Epithelial cell of esophagus (primary cell): ENCODE data around the gene QSOX1.

Experiments
- DNase-seq: peaks from one replicate; pipeline ENCODE4 v3.0.0; 2010; ENCODE audit warnings: low read depth
- H3K4me3 ChIP-seq: 2 replicates; pipeline ENCODE4 v1.5.1; 2011; ENCODE audit warnings: mild to moderate bottlenecking, low read length, control low read depth
- TF ChIP-seq, protein P1 (sequence below): IDR thresholded peaks from 2 replicates; pipeline ENCODE4 v1.5.1; 2011; ENCODE audit warnings: low read depth, mild to moderate bottlenecking, low read length, control low read depth, inconsistent platforms; ENCODE audit not compliant: insufficient read depth; ENCODE audit errors: missing control alignments

The QSOX1 gene

DNA sequence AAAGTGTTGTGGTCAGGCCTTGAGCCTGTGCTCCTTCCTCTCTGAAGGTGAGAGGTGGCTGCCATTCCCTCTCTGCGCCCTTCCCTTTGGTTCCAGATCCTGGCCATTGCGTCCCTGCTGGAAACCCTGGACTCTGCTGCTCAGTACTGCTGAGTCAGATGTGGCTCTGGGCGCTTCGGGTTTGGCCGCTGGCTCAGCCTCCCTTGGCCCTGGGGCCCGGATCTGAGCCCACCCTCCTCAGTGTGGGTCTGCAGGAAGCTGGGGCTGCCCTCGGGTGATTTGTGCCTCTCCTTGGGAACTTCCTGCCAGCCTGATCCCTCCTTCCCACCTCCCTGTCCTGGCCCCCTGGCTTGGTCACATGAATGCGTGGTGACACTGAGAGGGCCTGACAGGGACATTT lies 32.2 kb downstream of the QSOX1 start:
- no peak for DNase-seq
- TF ChIP-seq, protein P1, sequence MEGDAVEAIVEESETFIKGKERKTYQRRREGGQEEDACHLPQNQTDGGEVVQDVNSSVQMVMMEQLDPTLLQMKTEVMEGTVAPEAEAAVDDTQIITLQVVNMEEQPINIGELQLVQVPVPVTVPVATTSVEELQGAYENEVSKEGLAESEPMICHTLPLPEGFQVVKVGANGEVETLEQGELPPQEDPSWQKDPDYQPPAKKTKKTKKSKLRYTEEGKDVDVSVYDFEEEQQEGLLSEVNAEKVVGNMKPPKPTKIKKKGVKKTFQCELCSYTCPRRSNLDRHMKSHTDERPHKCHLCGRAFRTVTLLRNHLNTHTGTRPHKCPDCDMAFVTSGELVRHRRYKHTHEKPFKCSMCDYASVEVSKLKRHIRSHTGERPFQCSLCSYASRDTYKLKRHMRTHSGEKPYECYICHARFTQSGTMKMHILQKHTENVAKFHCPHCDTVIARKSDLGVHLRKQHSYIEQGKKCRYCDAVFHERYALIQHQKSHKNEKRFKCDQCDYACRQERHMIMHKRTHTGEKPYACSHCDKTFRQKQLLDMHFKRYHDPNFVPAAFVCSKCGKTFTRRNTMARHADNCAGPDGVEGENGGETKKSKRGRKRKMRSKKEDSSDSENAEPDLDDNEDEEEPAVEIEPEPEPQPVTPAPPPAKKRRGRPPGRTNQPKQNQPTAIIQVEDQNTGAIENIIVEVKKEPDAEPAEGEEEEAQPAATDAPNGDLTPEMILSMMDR, result no peak

DNA sequence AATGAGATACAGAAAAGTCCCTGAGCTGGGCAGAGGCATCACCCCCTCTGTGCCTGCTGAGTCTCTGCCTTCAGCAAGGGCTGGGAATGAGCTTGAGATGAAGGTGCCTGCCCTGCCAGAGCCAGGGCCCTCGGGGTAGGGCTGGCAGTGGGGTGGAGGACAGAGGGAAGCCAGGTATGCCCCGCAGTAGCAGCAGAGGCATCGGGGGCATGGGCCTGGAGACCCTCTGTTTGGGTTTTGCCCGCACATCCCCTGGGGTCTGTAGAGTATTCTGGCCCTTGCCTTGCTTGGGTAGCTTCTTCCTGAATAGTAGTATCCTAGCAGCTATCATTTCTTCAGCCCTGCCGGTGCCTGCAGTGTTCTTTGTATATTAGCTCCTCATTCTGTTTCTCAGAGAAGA lies 33.0 kb downstream of the QSOX1 start:
- TF ChIP-seq, protein P1, result no peak
- no peak overlapping the region for H3K4me3 ChIP-seq
- DNase-seq, result no peak

More for the DNA sequence above, 32.2 kb downstream of the QSOX1 start:
- H3K4me3 ChIP-seq, result no peak overlapping the region

DNA sequence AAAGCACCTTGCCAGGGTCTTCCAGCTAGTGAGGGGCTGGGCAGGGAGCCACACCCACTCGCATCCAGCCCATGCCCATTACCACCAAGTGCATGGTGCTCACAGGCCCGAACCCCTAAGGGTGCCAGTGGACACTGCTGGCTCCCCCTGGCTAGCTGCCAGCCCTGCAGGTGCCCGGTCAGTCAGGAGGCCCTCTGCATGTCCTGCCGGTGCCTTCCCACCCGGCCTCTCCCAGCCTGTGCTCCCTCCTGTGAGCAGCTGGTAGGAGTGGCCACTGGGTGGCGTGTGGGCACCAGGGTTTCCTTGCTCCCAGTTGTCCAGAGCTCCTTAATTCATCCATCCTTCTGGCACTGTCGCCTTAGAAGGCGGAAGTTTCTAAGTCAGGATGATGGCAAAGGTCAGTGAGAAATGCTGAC lies 33.4 kb downstream of the QSOX1 start:
- H3K4me3 ChIP-seq, result no peak overlapping the region
- TF ChIP-seq, protein P1, result peak; percentile 77
- peak; percentile 56 for DNase-seq

DNA sequence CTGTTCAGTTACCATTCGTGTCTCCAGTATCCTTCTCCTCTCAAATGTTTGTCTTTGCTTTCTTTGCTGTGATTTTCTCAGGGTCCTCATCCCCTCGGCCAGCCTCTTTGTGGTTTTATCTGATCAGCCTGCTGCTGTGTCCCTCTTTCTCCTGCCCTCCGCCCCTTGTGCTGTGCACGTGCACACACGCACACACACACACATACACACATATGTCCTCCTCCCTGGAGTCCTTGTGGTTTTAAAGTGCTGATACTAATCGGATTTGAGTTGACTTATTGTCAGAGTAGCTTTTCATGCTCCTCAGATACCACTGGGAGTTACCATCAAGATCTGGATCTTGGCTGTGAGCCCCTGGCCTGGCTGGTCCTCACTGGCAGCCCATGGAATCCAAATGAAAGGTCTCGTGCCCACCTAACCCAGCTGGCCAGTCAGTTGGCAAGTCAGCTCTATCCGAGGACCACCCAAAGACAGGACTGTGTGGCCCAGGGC lies 34.1 kb downstream of the QSOX1 start:
- no peak overlapping the region for H3K4me3 ChIP-seq
- TF ChIP-seq, protein P1, result no peak

DNA sequence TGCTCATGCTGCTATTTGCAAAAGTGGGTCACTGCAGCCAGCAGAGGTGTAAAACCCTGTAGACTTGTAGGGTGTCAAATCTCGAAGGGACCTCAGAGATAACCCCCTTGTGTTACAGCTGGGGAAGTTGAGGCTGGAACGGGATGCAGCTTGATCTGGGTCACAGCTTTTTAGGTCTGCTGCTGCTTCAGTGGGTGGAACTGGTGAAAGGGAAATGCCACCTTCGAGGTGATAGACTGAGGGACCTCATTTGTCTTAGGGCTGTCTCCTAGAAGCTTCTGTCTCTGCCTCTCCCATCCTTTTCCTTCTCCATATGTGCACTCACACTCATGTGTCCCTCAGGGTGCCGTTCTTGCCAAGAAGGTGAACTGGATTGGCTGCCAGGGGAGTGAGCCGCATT lies 35.4 kb downstream of the QSOX1 start:
- no peak for DNase-seq

More for the DNA sequence above, 34.1 kb downstream of the QSOX1 start:
- no peak for DNase-seq

DNA sequence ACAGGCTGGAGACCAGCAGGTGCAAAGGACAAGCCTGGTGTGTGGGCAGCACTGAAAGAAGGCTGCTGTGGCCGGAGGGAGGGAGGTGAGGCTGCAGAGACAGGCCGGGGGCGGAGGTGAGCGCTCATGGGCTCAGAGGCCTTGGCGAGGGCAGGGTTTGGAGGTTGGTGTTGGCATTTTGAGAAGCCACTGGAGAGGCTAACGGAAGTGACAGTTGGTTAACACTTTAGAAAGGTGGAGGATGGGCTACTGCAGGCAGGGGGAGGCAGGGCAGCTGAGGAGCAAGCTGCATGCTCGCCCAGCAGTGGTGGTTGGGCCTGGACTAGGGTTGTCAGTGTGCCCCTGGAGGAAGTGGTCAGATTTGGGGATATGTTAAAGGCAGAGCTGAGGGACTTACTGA lies 37.5 kb downstream of the QSOX1 start:
- no peak overlapping the region for H3K4me3 ChIP-seq
- no peak for DNase-seq
- TF ChIP-seq, protein P1, result no peak

More for the DNA sequence above, 35.4 kb downstream of the QSOX1 start:
- TF ChIP-seq, protein P1, result no peak
- no peak overlapping the region for H3K4me3 ChIP-seq
